OCI-LY3 (cell line): Measurements from ENCODE around the gene ATG4B.

Experiments used
- H2AFZ ChIP-seq: fragments of 200-600, 300-600 bp; shearing (Covaris generic); 2 replicates; pipeline ENCODE4 v1.6.0; 2014; ENCODE audit warnings: antibody characterized with exemption, low read depth, low read length
- H3K27ac ChIP-seq: fragments of 200-600, 300-600 bp; sonication (generic); 2 replicates; pipeline ENCODE4 v1.5.1; 2014; ENCODE audit warnings: mild to moderate bottlenecking, low read length, moderate library complexity, mixed read lengths
- H3K27me3 ChIP-seq: fragments of 200-600, 300-600 bp; sonication (generic); 2 replicates; pipeline ENCODE4 v1.6.1; 2014; ENCODE audit warnings: low read depth, low read length, mixed read lengths
- H3K36me3 ChIP-seq: fragments of 200-600, 300-600 bp; sonication (generic); replicated peaks from 2 replicates; pipeline ENCODE3; 2014; ENCODE audit warnings: low read depth, low read length, mixed read lengths
- H3K4me1 ChIP-seq: fragments of 300-600, 200-600 bp; sonication (generic); 2 replicates; pipeline ENCODE4 v1.6.1; 2014; ENCODE audit warnings: low read length, mixed read lengths
- H3K4me2 ChIP-seq: fragments of 200-600, 300-600 bp; sonication (generic); 2 replicates; pipeline ENCODE4 v1.6.1; 2014; ENCODE audit warnings: low read length, mixed read lengths
- H3K4me3 ChIP-seq: fragments of 300-600, 200-600 bp; sonication (generic); 2 replicates; pipeline ENCODE4 v1.5.1; 2014; ENCODE audit warnings: antibody characterized with exemption, mild to moderate bottlenecking, low read length, moderate library complexity
- H3K79me2 ChIP-seq: fragments of 300-600, 200-600 bp; shearing (Covaris generic); 2 replicates; pipeline ENCODE4 v1.6.1; 2014; ENCODE audit warnings: mild to moderate bottlenecking, low read length, mixed read lengths
- H3K9ac ChIP-seq: fragments of 300-600, 200-600 bp; shearing (Covaris generic); 2 replicates; pipeline ENCODE4 v1.6.0; 2014; ENCODE audit warnings: mild to moderate bottlenecking, low read length, moderate library complexity
- H3K9me3 ChIP-seq: fragments of 200-600, 300-600 bp; shearing (Covaris generic); 2 replicates; pipeline ENCODE4 v1.6.1; 2014; ENCODE audit warnings: low read length, mixed read lengths; ENCODE audit not compliant: insufficient read depth
- H4K20me1 ChIP-seq: fragments of 200-600, 300-600 bp; sonication (generic); 2 replicates; pipeline ENCODE4 v1.6.1; 2016; ENCODE audit warnings: low read length, mixed read lengths; ENCODE audit not compliant: insufficient read depth
- CTCF ChIP-seq: fragments of 200-600, 300-600 bp; sonication (generic); IDR thresholded peaks from 2 replicates; pipeline ENCODE4 v1.5.1; 2014; ENCODE audit warnings: antibody characterized with exemption, low read length, low read depth
- EZH2phosphoT487 ChIP-seq: fragments of 200-600 bp; shearing (Covaris generic); IDR thresholded peaks from 2 replicates; pipeline ENCODE4 v1.6.1; 2018; ENCODE audit warnings: antibody characterized with exemption, mixed run types, low read depth

Gene ATG4B

GRCh38 chr2:241722896-241723454 lies 85.5 kb downstream of the ATG4B start:
- no peaks in the 10 kb centered on the region for H3K27me3 ChIP-seq
- TF ChIP-seq EZH2phosphoT487 (no peak), CTCF (no peak)
- H3K4me2 ChIP-seq: no peak overlapping the region
- H4K20me1 ChIP-seq: no peaks in the 10 kb centered on the region
- no peaks in the 10 kb centered on the region for H3K79me2 ChIP-seq
- H3K4me3 ChIP-seq: no peak overlapping the region
- H3K27ac ChIP-seq: no peak overlapping the region
- H3K36me3 ChIP-seq: peaks cover 9% of the 10 kb centered on the region
- no peaks in the 10 kb centered on the region for H3K9me3 ChIP-seq
- peaks cover 13% of the 10 kb centered on the region; the same call in 1 of the 2 replicates for H3K4me1 ChIP-seq
- H2AFZ ChIP-seq: no peak overlapping the region
- H3K9ac ChIP-seq: no peak overlapping the region
